ENCODE measurements around the gene CUBN. TPM values are rescaled to one million over a fixed set of nuclear protein-coding genes. Genes with fewer than 3 reads are reported as not detected.

Gene CUBN
- total RNA-seq, 1 experiment from 2014 or later: 0.46 TPM

- H3K4me3 Mint-ChIP-seq: no peak overlapping the region
- DNase-seq (ENCODE audit: low spot score): no peak
- no peaks in the 10 kb centered on the region; the same call in 1 of the 2 replicates for H3K36me3 Mint-ChIP-seq
- no peaks in the 10 kb centered on the region for H3K27me3 Mint-ChIP-seq (ENCODE audit: low read depth)
- peaks cover 9% of the 10 kb centered on the region for H3K9me3 Mint-ChIP-seq
- TF ChIP-seq, protein P1, sequence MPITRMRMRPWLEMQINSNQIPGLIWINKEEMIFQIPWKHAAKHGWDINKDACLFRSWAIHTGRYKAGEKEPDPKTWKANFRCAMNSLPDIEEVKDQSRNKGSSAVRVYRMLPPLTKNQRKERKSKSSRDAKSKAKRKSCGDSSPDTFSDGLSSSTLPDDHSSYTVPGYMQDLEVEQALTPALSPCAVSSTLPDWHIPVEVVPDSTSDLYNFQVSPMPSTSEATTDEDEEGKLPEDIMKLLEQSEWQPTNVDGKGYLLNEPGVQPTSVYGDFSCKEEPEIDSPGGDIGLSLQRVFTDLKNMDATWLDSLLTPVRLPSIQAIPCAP (CRISPR knock-in tag; IDR thresholded peaks at IDR 0.05): no peak
- TF ChIP-seq NR3C1 (CRISPR knock-in tag; conservative IDR thresholded peaks at IDR 0.05; ENCODE audit: low read depth) (no peak), FOXJ3 (CRISPR knock-in tag; IDR thresholded peaks at IDR 0.05; ENCODE audit: borderline replicate concordance) (no peak), ZNF232 (CRISPR knock-in tag; IDR thresholded peaks at IDR 0.05) (no peak)
- H3K27ac Mint-ChIP-seq: no peak overlapping the region
- POLR2A ChIA-PET: no interaction called here
- ATAC-seq: no peak
- H3K4me1 Mint-ChIP-seq: peaks cover 34% of the 10 kb centered on the region
- CTCF ChIA-PET: interaction anchor here (0.6 kb wide), 1 partner anchor 18 kb away, joined by 3 read pairs; no protein-coding TSS in a partner anchor
Observed at GRCh38 chr10:16863766-16864165, 265.8 kb downstream of the CUBN start.

DNA sequence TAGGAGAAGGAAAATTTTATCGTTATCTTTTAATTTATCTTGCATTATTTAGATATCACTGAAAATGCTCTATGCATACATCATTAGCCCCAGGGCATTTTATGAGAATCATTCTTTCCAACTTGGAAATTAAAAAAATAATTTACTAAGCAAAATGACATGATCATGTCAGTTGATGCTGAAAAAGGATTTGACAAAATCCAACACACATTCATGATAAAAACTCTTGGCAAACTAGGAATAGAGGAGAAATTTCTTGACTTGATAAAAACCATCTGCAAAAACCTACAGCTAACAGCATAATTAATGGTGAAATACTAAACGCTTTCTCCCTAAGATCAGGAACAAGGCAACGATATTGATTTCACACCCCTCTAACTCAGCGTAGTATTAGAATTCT lies 272.2 kb downstream of the CUBN start:
- peaks cover 32% of the 10 kb centered on the region for H3K4me1 Mint-ChIP-seq
- no peak for ATAC-seq
- no peaks in the 10 kb centered on the region for H3K36me3 Mint-ChIP-seq
- CTCF ChIA-PET: no interaction called here
- H3K9me3 Mint-ChIP-seq: no peaks in the 10 kb centered on the region
- H3K27ac Mint-ChIP-seq: no peak overlapping the region
- H3K27me3 Mint-ChIP-seq (ENCODE audit: low read depth): no peaks in the 10 kb centered on the region
- POLR2A ChIA-PET: no interaction called here
- no peak for DNase-seq (ENCODE audit: low spot score)
- TF ChIP-seq PRRX2 (CRISPR knock-in tag; IDR thresholded peaks at IDR 0.05): no peak
- TF ChIP-seq, protein P2, sequence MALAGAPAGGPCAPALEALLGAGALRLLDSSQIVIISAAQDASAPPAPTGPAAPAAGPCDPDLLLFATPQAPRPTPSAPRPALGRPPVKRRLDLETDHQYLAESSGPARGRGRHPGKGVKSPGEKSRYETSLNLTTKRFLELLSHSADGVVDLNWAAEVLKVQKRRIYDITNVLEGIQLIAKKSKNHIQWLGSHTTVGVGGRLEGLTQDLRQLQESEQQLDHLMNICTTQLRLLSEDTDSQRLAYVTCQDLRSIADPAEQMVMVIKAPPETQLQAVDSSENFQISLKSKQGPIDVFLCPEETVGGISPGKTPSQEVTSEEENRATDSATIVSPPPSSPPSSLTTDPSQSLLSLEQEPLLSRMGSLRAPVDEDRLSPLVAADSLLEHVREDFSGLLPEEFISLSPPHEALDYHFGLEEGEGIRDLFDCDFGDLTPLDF (CRISPR knock-in tag; IDR thresholded peaks at IDR 0.05): no peak
- TF ChIP-seq, protein P3, sequence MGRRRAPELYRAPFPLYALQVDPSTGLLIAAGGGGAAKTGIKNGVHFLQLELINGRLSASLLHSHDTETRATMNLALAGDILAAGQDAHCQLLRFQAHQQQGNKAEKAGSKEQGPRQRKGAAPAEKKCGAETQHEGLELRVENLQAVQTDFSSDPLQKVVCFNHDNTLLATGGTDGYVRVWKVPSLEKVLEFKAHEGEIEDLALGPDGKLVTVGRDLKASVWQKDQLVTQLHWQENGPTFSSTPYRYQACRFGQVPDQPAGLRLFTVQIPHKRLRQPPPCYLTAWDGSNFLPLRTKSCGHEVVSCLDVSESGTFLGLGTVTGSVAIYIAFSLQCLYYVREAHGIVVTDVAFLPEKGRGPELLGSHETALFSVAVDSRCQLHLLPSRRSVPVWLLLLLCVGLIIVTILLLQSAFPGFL (CRISPR knock-in tag; IDR thresholded peaks at IDR 0.05; ENCODE audit: borderline replicate concordance): no peak
- TF ChIP-seq CREM (CRISPR knock-in tag; IDR thresholded peaks at IDR 0.05): no peak
- no peak for TF ChIP-seq JUN (CRISPR knock-in tag; IDR thresholded peaks at IDR 0.05)
- TF ChIP-seq SMAD3 (CRISPR knock-in tag; IDR thresholded peaks at IDR 0.05; ENCODE audit: borderline replicate concordance): no peak
- TF ChIP-seq ETV6 (CRISPR knock-in tag; IDR thresholded peaks at IDR 0.05): no peak
- TF ChIP-seq TP53 (CRISPR knock-in tag; IDR thresholded peaks at IDR 0.05): no peak
- no peak for TF ChIP-seq RELA (CRISPR knock-in tag; IDR thresholded peaks at IDR 0.05; ENCODE audit: borderline replicate concordance)
- TF ChIP-seq ZNF219 (CRISPR knock-in tag; IDR thresholded peaks at IDR 0.05; ENCODE audit: borderline replicate concordance): no peak
- H3K4me3 Mint-ChIP-seq: no peak overlapping the region

DNA sequence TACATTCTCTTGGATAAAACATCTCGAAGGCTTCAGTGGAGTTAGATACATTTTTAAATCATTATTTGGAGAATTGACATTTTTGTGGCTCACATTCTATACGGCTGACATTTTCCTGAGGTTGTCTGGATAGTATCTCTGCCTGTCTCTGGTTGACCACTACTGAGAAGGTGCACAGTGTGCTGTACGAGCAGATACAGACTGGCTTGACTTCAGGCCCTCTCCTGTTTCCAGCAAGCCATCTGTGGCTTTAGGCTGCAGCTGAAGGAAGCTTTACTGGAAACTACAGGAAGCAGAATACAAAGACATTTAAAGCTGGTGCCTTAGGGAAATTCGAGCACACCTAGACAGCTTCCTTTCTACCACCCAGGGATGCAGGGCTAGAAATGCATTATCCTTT lies 273.0 kb downstream of the CUBN start:
- Mint-ChIP-seq H3K27me3 (ENCODE audit: low read depth) (no peaks in the 10 kb centered on the region), H3K4me3 (no peak overlapping the region), H3K27ac (peak overlapping the region; percentile 61; the same call in 1 of the 2 replicates), H3K36me3 (no peaks in the 10 kb centered on the region), H3K9me3 (no peaks in the 10 kb centered on the region), H3K4me1 (peaks cover 32% of the 10 kb centered on the region)
- ChIA-PET POLR2A (interaction anchor here (0.6 kb wide), 1 partner anchor 8 kb away, joined by 3 read pairs; no protein-coding TSS in a partner anchor), CTCF (interaction anchor here (1.0 to 1.5 kb wide), 3 partner anchors 10 to 374 kb away, joined by 3 to 4 read pairs (median 3); no protein-coding TSS in a partner anchor)
- ATAC-seq: peak; percentile 90
- no peak for DNase-seq (ENCODE audit: low spot score)
- TF ChIP-seq FOXK1 (CRISPR knock-in tag; IDR thresholded peaks at IDR 0.05) (no peak), ZSCAN18 (CRISPR knock-in tag; IDR thresholded peaks at IDR 0.05) (no peak), IRF2 (CRISPR knock-in tag; IDR thresholded peaks at IDR 0.05; ENCODE audit: borderline replicate concordance, low read depth) (no peak), SMAD4 (CRISPR knock-in tag; IDR thresholded peaks at IDR 0.05) (no peak), ZMAT4 (CRISPR knock-in tag; IDR thresholded peaks at IDR 0.05) (no peak), ELF4 (CRISPR knock-in tag; IDR thresholded peaks at IDR 0.05; ENCODE audit: low read depth) (no peak), RORB (CRISPR knock-in tag; IDR thresholded peaks at IDR 0.05) (no peak), FOXP4 (CRISPR knock-in tag; IDR thresholded peaks at IDR 0.05) (no peak), ESRRA (CRISPR knock-in tag; IDR thresholded peaks at IDR 0.05; ENCODE audit: borderline replicate concordance) (no peak), MYBL2 (CRISPR knock-in tag; IDR thresholded peaks at IDR 0.05) (no peak)
- TF ChIP-seq, protein P4, sequence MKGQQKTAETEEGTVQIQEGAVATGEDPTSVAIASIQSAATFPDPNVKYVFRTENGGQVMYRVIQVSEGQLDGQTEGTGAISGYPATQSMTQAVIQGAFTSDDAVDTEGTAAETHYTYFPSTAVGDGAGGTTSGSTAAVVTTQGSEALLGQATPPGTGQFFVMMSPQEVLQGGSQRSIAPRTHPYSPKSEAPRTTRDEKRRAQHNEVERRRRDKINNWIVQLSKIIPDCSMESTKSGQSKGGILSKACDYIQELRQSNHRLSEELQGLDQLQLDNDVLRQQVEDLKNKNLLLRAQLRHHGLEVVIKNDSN (CRISPR knock-in tag; IDR thresholded peaks at IDR 0.05): no peak
- TF ChIP-seq, protein P2 (CRISPR knock-in tag; IDR thresholded peaks at IDR 0.05): no peak

All from WTC11 (cell line).